ENCODE measurements around the gene ORC6. TPM values are rescaled to one million over a fixed set of nuclear protein-coding genes. Genes with fewer than 3 reads are reported as not detected.

Gene ORC6
- total and polyA plus RNA-seq, 9 of the 15 experiments (the other 6 are each of a cell fraction or from before 2014, with no cell fraction given) = 18.7 to 71.4 (median 47.0) TPM

DNA sequence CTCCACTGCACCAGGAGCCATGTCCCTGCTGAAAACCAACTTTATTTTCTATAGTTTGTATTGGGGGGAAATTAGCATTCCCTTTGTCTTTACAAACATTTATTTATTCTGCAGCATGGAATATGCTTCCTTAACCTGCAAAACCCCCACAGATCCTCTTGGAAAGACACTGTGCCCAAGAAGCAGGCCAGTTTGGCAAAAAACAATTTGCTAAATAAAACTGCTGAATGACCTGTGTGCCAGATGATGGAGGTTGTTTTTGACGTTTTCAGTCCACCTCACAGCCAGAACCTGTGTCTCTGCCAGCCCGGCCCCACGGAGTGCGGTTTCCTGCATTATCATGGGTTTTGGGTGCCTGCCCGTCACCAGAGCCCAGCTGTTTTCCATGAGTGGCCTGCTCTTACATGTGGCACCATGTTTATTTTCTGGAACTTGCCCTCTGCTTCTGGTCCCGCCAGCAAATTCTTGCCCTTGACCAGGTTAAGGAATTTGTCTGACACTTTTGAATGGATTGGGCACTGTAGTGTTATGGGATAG, 26.4 kb downstream of the ORC6 start:
- intact Hi-C loops (cut with micrococcal nuclease) (no loop called here), in situ Hi-C loops (cut with MboI) (no loop called here)
- Histone ChIP-seq H3K79me2 (ENCODE audit: control insufficient read depth, insufficient read depth, low read length) (no peaks in the 10 kb centered on the region), H3K4me3 (no peak overlapping the region), H4K20me1 (replicated peaks; ENCODE audit: control insufficient read depth, insufficient read depth, low read length) (0 out of 2 replicates have a peak, but pooled peaks cover 3% of the 10 kb centered on the region), H3K9ac (ENCODE audit: insufficient read depth in 1 of 2, low read depth in 2 of 2, low read length in 2 of 2) (no peak overlapping the region), H3K4me2 (ENCODE audit: insufficient read depth, low read length) (no peak overlapping the region), H3K36me3 (ENCODE audit: control insufficient read depth, insufficient read depth, low read length) (no peaks in the 10 kb centered on the region), H3K4me1 (replicated peaks in 1 of 2; ENCODE audit: control insufficient read depth in 2 of 2, insufficient read depth in 2 of 2, low read length in 2 of 2) (no peaks in the 10 kb centered on the region), H3K27ac (ENCODE audit: extremely low read depth, low read depth, low read length) (no peak overlapping the region), H2AFZ (ENCODE audit: low read depth, low read length) (no peak overlapping the region), H3K9me1 (ENCODE audit: control insufficient read depth, insufficient read depth, low read length) (no peaks in the 10 kb centered on the region), H3K27me3 (ENCODE audit: control insufficient read depth in 2 of 2, insufficient read depth in 2 of 2, low read length in 2 of 2) (no peaks in the 10 kb centered on the region), H3K9me3 (replicated peaks; ENCODE audit: control insufficient read depth, insufficient read depth, low read depth, low read length) (no peaks in the 10 kb centered on the region)
- TF ChIP-seq, protein P1, sequence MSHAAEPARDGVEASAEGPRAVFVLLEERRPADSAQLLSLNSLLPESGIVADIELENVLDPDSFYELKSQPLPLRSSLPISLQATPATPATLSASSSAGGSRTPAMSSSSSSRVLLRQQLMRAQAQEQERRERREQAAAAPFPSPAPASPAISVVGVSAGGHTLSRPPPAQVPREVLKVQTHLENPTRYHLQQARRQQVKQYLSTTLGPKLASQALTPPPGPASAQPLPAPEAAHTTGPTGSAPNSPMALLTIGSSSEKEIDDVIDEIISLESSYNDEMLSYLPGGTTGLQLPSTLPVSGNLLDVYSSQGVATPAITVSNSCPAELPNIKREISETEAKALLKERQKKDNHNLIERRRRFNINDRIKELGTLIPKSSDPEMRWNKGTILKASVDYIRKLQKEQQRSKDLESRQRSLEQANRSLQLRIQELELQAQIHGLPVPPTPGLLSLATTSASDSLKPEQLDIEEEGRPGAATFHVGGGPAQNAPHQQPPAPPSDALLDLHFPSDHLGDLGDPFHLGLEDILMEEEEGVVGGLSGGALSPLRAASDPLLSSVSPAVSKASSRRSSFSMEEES (CRISPR knock-in tag; IDR thresholded peaks at IDR 0.05) = no peak
- TF ChIP-seq, protein P2, sequence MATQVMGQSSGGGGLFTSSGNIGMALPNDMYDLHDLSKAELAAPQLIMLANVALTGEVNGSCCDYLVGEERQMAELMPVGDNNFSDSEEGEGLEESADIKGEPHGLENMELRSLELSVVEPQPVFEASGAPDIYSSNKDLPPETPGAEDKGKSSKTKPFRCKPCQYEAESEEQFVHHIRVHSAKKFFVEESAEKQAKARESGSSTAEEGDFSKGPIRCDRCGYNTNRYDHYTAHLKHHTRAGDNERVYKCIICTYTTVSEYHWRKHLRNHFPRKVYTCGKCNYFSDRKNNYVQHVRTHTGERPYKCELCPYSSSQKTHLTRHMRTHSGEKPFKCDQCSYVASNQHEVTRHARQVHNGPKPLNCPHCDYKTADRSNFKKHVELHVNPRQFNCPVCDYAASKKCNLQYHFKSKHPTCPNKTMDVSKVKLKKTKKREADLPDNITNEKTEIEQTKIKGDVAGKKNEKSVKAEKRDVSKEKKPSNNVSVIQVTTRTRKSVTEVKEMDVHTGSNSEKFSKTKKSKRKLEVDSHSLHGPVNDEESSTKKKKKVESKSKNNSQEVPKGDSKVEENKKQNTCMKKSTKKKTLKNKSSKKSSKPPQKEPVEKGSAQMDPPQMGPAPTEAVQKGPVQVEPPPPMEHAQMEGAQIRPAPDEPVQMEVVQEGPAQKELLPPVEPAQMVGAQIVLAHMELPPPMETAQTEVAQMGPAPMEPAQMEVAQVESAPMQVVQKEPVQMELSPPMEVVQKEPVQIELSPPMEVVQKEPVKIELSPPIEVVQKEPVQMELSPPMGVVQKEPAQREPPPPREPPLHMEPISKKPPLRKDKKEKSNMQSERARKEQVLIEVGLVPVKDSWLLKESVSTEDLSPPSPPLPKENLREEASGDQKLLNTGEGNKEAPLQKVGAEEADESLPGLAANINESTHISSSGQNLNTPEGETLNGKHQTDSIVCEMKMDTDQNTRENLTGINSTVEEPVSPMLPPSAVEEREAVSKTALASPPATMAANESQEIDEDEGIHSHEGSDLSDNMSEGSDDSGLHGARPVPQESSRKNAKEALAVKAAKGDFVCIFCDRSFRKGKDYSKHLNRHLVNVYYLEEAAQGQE (IDR thresholded peaks at IDR 0.05; ENCODE audit: borderline replicate concordance) = no peak
- TF ChIP-seq, protein P2 (CRISPR knock-in tag; IDR thresholded peaks at IDR 0.05; ENCODE audit: low read depth) = no peak
- TF ChIP-seq ZNF79 (CRISPR knock-in tag; IDR thresholded peaks at IDR 0.05; ENCODE audit: low read depth) (no peak), ZNF551 (CRISPR knock-in tag; IDR thresholded peaks at IDR 0.05) (no peak), BRCA1 (IDR thresholded peaks at IDR 0.05) (no peak), BRCA1 (CRISPR knock-in tag; IDR thresholded peaks at IDR 0.05) (no peak), SIN3B (IDR thresholded peaks at IDR 0.05; ENCODE audit: low read depth) (no peak), MEIS2 (IDR thresholded peaks at IDR 0.05; ENCODE audit: partially characterized antibody) (no peak), BRD9 (IDR thresholded peaks at IDR 0.05; ENCODE audit: low read depth, partially characterized antibody) (no peak)
- TF ChIP-seq, protein P3, sequence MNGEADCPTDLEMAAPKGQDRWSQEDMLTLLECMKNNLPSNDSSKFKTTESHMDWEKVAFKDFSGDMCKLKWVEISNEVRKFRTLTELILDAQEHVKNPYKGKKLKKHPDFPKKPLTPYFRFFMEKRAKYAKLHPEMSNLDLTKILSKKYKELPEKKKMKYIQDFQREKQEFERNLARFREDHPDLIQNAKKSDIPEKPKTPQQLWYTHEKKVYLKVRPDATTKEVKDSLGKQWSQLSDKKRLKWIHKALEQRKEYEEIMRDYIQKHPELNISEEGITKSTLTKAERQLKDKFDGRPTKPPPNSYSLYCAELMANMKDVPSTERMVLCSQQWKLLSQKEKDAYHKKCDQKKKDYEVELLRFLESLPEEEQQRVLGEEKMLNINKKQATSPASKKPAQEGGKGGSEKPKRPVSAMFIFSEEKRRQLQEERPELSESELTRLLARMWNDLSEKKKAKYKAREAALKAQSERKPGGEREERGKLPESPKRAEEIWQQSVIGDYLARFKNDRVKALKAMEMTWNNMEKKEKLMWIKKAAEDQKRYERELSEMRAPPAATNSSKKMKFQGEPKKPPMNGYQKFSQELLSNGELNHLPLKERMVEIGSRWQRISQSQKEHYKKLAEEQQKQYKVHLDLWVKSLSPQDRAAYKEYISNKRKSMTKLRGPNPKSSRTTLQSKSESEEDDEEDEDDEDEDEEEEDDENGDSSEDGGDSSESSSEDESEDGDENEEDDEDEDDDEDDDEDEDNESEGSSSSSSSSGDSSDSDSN (IDR thresholded peaks at IDR 0.05; ENCODE audit: borderline replicate concordance in 1 of 2, low read depth in 2 of 2, low read length in 2 of 2) = no peak
- DNase-seq (ENCODE audit: extremely low read depth in 1 of 4, low spot score in 3 of 4) (no peak), FAIRE-seq (no peak), ATAC-seq (no peak)
- BruUV-seq (replicated peaks) = no TSS peak
- POLR2A ChIA-PET = interaction anchor here (0.8 to 1.2 kb wide), 2 partner anchors 11 to 16 kb away, joined by 3 read pairs; no protein-coding TSS in a partner anchor
- CTCF ChIA-PET (ENCODE audit: low intra/inter-chr PET ratio) = no interaction called here
- WGBS (ENCODE audit: insufficient coverage, low coverage, missing lambda C conversion rate) = 56% methylated on average over 5 of the region's 6 CpGs
